ENCODE results near the gene CDKN1B.

The CDKN1B gene

GRCh38 chr12:12770262-12770661 lies 53.1 kb downstream of the CDKN1B start:
- FAIRE-seq (no peak), DNase-seq (ENCODE audit: insufficient read length, low spot score) (no peak)
- TF ChIP-seq POU2F2 (IDR thresholded peaks at IDR 0.05; ENCODE audit: low read depth, low read length) = no peak
- TF ChIP-seq TAF1 (IDR thresholded peaks at IDR 0.05; ENCODE audit: low read depth, low read length) = no peak
- TF ChIP-seq POLR2A (IDR thresholded peaks at IDR 0.05; ENCODE audit: low read depth, low read length) = no peak
- no peak for TF ChIP-seq POLR2AphosphoS5 (IDR thresholded peaks at IDR 0.05; ENCODE audit: low read depth, low read length)
- no peak for TF ChIP-seq SPI1 (IDR thresholded peaks at IDR 0.05; ENCODE audit: low read depth, low read length)
- no peak for TF ChIP-seq PAX5 (IDR thresholded peaks at IDR 0.05; ENCODE audit: insufficient read depth, low read length, severe bottlenecking)

Data from GM12891 (cell line).